Ishikawa (cell line): Measurements from ENCODE around the gene CIAO2A.

Source experiments
- CEBPB ChIP-seq: IDR thresholded peaks from 2 replicates; pipeline ENCODE4 v1.6.1; 2012
- CREB1 ChIP-seq: IDR thresholded peaks from 2 replicates; pipeline ENCODE4 v1.6.1; 2012; ENCODE audit warnings: low read depth
- EGR1 ChIP-seq: IDR thresholded peaks from 2 replicates; pipeline ENCODE4 v1.6.1; 2012
- EP300 ChIP-seq: IDR thresholded peaks from 2 replicates; pipeline ENCODE4 v1.6.1; 2012; ENCODE audit warnings: borderline replicate concordance
- RAD21 ChIP-seq: IDR thresholded peaks from 2 replicates; pipeline ENCODE4 v1.6.1; 2012; ENCODE audit warnings: low read depth
- TAF1 ChIP-seq: IDR thresholded peaks from 2 replicates; pipeline ENCODE4 v1.6.1; 2012; ENCODE audit warnings: low read depth, mild to moderate bottlenecking
- TCF12 ChIP-seq: IDR thresholded peaks from 2 replicates; pipeline ENCODE4 v1.6.1; 2012; ENCODE audit warnings: low read depth
- TF ChIP-seq, protein P1 (sequence below): IDR thresholded peaks from 2 replicates; pipeline ENCODE4 v1.6.1; 2012
- TF ChIP-seq, protein P2 (sequence below): IDR thresholded peaks from 2 replicates; pipeline ENCODE4 v1.6.1; 2012; ENCODE audit warnings: low read depth, mild to moderate bottlenecking

DNA sequence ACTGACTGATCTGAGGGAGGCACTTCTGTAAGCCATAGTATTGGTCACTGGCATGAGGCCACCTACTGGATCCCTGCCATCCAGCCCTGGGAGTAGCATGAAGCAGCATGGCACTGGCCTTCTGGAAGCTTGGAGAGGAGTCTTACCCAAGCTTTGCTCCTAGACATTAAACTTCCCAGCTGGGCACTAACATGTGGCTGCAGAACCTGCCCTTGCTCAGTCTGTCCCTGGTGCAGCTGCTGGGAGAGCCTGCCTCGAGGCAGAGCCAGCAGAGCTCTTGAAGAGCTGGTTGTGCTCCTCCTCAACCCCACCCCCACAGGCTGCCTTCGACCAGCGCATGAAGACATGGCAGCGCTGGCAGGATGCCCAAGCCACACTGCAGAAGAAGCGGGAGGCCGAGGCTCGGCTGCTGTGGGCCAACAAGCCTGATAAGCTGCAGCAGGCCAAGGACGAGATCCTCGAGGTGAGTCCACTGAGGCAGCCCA is 40.7 kb upstream of the CIAO2A start:
- TF ChIP-seq EP300 (no peak), RAD21 (no peak), TCF12 (no peak), CEBPB (no peak), TAF1 (no peak), CREB1 (no peak), EGR1 (no peak)
- TF ChIP-seq, protein P1, sequence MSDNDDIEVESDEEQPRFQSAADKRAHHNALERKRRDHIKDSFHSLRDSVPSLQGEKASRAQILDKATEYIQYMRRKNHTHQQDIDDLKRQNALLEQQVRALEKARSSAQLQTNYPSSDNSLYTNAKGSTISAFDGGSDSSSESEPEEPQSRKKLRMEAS, result no peak
- TF ChIP-seq, protein P2, sequence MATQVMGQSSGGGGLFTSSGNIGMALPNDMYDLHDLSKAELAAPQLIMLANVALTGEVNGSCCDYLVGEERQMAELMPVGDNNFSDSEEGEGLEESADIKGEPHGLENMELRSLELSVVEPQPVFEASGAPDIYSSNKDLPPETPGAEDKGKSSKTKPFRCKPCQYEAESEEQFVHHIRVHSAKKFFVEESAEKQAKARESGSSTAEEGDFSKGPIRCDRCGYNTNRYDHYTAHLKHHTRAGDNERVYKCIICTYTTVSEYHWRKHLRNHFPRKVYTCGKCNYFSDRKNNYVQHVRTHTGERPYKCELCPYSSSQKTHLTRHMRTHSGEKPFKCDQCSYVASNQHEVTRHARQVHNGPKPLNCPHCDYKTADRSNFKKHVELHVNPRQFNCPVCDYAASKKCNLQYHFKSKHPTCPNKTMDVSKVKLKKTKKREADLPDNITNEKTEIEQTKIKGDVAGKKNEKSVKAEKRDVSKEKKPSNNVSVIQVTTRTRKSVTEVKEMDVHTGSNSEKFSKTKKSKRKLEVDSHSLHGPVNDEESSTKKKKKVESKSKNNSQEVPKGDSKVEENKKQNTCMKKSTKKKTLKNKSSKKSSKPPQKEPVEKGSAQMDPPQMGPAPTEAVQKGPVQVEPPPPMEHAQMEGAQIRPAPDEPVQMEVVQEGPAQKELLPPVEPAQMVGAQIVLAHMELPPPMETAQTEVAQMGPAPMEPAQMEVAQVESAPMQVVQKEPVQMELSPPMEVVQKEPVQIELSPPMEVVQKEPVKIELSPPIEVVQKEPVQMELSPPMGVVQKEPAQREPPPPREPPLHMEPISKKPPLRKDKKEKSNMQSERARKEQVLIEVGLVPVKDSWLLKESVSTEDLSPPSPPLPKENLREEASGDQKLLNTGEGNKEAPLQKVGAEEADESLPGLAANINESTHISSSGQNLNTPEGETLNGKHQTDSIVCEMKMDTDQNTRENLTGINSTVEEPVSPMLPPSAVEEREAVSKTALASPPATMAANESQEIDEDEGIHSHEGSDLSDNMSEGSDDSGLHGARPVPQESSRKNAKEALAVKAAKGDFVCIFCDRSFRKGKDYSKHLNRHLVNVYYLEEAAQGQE, result no peak
